NCI-H748 (cell line): Measurements from ENCODE around the gene LIFR.

Source experiments
- DNase-seq: peaks from one replicate; lab custom pipeline; 2025; ENCODE audit not compliant: unreplicated experiment; lab: John Stamatoyannopoulos, UW

The LIFR gene

GRCh38 chr5:38443390-38443789 is 113.1 kb downstream of the LIFR start:
- DNase-seq, result peak; percentile 57

GRCh38 chr5:38442247-38442573 is 114.2 kb downstream of the LIFR start:
- no peak for DNase-seq

- DNase-seq, result peak; percentile 99
Observed at GRCh38 chr5:38441453-38442246, 114.8 kb downstream of the LIFR start.

GRCh38 chr5:38438757-38439156 is 117.7 kb downstream of the LIFR start:
- no peak for DNase-seq

- DNase-seq, result no peak
Observed at GRCh38 chr5:38434966-38435705, 121.3 kb downstream of the LIFR start.

GRCh38 chr5:38433160-38433861 is 123.1 kb downstream of the LIFR start:
- peak; percentile 42 for DNase-seq

GRCh38 chr5:38431242-38431853 is 125.1 kb downstream of the LIFR start:
- no peak for DNase-seq

GRCh38 chr5:38426986-38427950 is 129.2 kb downstream of the LIFR start:
- peak; percentile 47 for DNase-seq

- no peak for DNase-seq
Observed at GRCh38 chr5:38426490-38426889, 130.0 kb downstream of the LIFR start.
